NCI-H1105 treated with DMSO at 0.1 percent for 48 hours (cell line): ENCODE data around the gene ARRDC5.
"Not testable (repeated sequence)": the region's sequence is repeated elsewhere in the genome, so short reads cannot be mapped to it uniquely, and the experiment has no call there.

ENCODE experiments used
- DNase-seq: peaks from one replicate; lab custom pipeline; 2025; lab: John Stamatoyannopoulos, UW

ARRDC5 gene

DNA sequence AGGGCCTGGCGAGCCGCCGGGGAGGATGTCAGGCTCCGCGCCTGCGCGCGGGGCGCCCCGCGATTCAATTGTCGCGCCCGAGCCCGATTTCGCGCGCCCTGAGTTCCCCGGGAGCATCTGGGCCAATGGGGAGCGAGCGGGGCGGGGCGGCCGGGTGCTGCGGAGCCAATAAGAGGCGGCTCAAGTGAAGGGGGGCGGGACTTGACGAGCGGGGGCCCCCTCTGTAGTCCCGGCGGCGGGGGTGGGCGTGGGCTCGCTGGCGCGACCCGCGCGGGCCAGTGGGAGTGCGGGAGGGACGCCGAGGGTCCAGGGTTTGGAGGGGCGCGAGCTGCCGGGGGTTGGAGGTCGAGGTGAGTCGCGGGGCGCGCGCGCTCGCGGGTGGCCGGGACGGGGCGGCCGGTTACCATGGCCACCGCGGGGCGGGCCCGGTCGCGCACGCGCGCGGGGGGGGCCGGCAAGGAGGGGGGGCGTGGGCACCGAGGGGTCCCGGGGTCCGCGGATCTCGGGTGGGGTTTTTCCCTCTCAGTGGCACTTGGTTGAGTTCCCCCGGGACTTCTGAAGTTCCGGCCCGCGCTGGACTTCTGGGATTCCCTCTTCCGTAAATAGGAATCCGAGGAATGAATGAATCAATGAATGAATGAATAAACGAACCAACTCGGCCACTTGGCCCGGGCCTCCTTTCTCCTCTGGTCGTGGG, 7.3 kb upstream of the ARRDC5 start:
- DNase-seq: peak; percentile 92

DNA sequence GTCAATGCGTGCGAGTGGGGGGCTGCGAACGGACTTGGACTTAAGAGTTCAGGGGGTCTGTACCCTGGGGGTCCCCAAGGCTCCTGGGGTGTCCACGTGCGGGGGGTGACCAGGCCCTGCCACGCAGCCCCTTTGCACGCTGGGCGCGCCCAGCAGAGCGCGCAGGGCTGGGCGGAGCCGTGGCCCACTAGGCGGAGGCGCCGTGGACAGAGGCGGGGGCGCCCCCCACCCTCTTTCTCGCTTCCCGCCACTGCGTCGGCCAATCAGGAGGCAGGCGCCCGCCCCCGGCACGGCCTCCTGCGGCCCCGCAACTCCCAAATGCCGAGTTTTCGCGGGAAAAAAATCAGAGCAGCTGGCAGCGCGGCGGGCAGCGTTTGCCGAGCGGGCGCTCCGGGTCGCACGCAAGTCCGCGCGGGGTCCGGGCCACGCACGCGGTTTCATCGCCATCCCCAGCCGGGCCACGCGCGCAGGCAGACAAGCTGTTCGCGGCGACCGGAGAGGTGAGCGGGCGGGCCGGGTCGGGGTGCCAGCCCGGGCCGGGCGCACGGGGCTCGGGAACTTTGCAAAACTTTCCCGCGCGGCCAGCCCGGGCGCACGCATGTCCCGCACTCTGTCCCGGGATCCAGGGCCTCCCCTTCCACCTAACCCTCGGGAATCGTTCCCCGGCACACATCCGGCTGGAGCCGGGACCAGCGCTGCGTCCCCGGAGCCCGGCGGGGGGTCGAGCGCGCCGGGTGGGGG, 6.6 kb upstream of the ARRDC5 start, which contains the start of gene UHRF1:
TSS of gene UHRF1 (plus strand) at position 346 of the 741 bp plus-strand sequence. CDS start 1,385 bp downstream, outside the sequence.
- peak; percentile 59 for DNase-seq

DNA sequence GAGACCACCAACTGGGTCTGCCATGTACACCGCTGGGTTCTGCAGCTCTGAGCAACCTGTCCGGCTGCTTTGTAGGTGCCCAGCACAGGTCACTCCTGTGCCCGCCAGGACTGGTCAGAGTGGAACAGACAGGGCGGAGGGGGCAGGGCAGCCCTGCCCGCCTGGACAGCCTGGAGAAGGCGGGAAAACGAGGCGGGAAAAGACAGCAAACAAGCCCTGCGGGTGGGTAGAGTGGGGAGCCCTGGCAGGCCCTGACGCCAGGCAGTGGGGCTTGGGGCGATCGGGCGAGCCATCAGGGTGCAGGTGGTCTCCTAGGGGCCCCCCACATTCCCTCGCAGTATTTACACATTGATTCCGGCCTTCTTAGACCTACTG, 6.1 kb upstream of the ARRDC5 start:
- DNase-seq: no peak

DNA sequence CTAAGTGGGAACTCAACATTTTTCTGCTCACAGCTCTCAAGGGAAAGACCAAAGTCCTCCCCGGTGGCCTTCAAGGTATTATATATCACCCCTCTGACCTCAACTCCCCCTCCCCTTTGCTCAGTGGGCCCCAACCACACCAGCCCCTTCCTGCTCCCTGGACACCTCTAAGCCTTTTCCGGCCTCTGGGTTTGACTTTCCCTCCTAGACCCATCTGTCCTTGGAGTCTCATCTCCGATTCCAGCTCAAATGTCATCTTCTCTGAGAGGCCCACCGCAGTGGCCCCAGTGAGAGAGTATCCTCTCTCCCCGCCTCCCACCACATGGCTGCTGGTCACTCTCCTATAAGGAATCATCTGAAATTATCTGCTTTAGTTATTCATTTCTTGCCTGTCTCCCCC, 5.7 kb upstream of the ARRDC5 start:
- DNase-seq: no peak

DNA sequence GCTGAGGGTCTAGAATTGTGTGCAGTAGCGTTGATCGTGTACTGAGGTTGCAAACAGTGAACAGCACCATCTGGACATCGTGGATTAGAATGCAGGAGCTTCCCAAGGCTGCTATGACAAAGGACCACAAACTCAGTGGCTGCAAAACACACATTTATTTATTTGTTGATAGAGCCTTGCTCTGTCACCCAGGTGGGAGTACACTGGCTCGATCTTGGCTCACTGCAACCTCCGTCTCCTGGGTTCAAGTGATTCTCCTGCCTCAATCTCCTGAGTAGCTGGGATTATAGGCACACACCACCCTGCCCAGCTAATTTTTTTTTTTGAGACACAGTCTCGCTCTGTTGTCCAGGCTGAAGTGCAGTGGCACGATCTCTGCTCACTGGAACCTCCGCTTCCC, 4.3 kb upstream of the ARRDC5 start:
- no peak for DNase-seq

DNA sequence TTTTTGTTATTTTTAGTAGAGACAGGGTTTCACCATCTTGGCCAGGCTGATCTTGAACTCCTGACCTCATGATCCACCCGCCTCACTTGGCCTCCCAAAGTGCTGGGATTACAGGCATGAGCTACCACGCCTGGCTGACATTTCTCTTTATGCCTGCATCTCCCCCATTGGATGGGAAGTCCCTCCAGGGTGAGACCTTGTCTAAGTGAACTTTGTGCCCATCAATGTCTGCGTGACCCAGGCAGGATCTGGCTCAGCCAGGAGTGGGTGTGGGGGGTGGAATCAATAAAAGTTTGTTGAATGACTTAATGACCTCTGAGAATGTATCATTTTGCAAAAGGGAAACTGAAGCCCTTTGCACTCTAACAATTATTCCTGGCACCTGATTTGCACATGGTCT, 1.8 kb upstream of the ARRDC5 start:
- no peak for DNase-seq

DNA sequence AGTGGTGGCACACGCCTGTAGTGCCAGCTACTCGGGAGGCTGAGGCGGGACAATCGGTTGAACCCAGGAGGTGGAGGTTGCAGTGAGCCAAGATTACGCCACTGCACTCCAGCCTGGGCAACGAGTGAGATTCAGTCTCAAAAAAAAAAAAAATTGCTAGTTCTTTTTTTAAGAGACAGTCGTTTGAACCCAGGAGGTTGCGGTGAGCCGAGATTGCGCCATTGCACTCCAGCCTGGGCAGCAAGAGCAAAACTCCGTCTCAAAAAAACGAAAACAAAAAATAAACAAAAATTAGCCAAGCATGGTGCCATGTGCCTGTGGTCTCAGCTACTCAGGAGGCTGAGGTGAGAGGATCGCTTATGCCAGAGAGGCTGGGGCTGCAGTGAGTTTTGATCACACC, 1.8 kb downstream of the ARRDC5 start:
- DNase-seq: not testable (repeated sequence)

DNA sequence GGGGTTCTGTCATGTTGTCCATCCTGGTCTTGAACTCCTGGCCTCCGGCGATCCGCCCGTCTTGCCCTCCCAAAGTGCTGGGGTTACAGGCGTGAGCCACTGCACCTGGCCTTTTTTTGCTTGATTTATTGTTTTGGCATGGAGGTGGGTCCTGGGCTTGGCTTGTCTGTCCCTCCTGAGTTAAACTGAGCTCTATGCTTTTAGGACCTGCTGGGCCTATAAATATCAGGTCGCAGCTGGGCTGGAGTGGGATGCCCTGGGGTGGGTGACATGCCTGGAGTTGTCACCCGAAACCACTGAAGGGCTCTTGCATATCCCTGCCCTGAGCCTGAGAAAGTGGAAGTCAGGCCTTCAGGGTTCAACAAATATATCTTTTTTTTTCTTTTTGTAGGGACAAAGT, 5.5 kb downstream of the ARRDC5 start:
- DNase-seq: no peak

DNA sequence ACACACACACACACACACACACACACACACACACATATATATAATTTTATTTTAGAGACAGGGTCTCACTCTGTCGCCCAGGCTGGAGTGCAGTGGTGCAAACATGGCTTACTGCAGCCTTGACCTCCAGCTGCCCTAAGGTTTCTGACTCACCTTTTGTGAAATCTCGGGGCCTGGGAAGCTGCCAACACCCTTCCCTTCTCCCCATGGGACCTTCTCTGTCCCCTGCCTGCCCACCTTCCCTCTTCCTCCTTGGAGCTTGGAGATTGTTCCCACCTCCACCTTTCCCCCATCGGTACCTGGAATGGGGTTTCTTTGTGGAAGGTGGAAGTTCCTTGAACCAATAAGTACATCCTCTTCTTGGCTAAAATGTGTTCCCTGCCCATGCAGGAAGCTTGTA, 6.3 kb downstream of the ARRDC5 start:
- no peak for DNase-seq

DNA sequence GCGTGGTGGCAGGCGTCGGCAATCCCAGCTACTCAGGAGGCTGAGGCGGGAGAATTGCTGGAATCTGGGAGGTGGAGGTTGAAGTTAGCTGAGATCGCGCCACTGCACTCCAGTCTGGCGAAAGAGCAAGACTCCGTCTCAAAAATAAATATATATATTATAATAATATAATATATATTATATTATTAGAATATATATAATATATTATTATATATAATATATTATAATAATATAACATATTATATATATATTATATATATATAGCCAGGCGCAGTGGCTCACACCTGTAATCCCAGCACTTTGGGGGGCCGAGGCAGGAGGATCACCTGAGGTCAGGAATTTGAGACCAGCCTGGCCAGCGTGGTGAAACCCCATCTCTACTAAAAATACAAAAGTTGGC, 9.7 kb downstream of the ARRDC5 start:
- DNase-seq: not testable (repeated sequence)

DNA sequence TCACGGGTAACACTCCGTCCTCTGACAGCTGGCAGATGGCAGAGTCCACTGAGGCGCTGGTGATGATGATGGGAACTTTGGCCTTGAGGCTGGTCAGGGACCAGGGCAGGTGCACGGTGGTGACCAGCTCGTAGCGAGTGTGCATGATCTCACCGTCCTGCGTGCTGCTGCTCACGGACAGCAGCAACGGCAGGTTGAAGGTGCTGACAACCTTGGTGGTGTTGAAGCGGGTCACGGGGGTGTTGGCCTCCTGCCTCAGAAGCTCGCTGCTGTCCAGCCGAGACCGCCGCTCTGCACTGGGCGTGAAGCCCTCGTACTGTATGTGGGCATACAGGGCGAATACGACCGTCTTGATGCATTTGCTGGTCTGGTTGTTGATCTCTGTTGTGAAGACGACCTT, 11.6 kb downstream of the ARRDC5 start:
- DNase-seq: no peak

DNA sequence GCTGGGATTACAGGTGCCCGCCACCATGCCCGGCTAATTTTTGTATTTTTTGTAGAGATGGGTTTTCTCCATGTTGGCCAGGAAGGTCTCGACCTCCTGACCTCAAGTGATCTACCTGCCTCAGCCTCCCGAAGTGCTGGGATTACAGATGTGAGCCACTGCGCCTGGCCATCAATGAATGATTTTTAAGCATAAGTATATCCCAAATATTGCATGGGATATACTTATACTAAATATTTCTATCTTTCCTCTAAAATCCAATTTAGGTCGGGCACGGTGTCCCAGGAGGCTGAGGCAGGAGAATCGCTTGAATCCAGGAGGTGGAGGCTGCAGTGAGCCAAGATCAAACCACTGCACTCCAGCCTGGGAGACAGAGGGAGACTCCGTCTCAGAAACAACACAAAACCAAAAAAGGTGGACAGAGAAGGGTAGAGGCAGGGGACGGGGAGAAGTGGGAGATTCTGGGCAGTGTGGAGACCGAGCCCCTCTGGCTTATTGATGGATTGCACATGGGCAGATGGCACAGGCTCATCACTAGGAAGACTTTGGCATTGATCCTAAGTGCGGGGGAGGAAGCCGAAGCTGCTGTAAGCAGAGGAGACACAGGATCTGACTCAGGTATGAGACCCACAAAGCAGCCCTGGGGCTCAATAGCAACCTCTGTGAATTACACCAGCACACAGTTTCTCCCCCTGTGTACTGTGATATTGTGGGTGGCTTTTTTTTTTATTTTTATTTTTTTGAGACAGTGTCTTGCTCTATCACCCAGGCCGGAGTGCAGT, 13.5 kb downstream of the ARRDC5 start:
- DNase-seq: no peak

DNA sequence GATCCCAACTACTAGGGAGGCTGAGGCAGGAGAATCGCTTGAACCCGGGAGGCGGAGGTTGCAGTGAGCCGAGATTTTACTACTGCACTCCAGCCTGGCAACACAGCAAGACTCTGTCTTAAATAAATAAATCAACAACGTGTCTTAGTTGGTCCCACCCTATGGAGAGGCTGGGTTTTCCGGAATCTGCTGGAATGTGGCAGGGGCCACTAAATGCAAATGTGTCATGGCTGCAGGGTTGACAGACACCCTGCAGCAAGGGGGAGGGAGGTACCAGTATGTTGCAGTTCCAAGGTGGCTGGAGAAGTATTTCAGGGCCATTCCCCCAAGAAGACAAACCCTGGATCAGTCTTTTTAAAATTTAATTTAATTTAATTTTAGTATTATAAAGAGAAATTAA, 14.9 kb downstream of the ARRDC5 start:
- DNase-seq: not testable (repeated sequence)

DNA sequence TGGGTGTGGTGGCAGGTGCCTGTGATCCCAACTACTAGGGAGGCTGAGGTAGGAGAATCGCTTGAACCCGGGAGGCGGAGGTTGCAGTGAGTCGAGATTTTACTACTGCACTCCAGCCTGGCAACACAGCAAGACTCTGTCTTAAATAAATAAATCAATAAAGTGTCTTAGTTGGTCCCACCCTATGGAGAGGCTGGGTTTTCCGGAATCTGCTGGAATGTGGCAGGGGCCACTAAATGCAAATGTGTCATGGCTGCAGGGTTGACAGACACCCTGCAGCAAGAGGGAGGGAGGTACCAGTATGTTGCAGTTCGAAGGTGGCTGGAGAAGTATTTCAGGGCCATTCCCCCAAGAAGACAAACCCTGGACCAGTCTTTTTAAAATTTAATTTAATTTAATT, 17.7 kb downstream of the ARRDC5 start:
- DNase-seq: not testable (repeated sequence)

DNA sequence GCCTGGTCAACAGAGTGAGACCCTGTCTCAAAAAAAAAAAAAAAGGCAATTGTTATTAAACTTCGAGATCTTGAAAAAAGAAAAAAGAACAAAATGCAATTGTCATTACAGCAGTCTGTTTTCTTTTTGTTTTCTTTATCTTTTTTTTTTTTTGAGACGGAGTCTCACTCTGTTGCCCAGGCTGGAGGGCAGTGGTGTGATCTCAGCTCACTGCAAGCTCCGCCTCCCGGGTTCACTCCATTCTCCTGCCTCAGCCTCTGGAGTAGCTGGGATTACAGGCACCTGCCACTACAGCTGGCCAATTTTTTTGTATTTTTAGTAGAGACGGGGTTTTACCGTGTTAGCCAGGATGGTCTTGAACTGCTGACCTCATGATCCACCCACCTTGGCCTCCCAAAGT, 19.8 kb downstream of the ARRDC5 start:
- DNase-seq: not testable (repeated sequence)

DNA sequence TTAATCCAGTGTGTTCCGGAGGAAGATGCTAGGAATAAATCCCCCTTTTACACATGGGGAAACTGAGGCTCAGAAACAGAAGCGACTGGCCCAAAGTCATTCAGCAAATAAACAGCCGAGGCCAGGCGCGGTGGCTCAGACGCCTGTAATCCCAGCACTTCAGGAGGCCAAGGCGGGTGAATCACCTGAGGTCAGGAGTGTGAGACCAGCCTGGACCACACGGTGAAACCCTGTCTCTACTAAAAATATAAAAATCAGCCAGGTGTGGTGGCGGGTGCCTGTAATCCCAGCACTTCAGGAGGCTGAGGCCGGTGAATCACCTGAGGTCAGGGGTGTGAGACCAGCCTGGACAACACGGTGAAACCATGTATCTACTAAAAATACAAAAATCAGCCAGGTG, 23.7 kb downstream of the ARRDC5 start:
- DNase-seq: no peak

DNA sequence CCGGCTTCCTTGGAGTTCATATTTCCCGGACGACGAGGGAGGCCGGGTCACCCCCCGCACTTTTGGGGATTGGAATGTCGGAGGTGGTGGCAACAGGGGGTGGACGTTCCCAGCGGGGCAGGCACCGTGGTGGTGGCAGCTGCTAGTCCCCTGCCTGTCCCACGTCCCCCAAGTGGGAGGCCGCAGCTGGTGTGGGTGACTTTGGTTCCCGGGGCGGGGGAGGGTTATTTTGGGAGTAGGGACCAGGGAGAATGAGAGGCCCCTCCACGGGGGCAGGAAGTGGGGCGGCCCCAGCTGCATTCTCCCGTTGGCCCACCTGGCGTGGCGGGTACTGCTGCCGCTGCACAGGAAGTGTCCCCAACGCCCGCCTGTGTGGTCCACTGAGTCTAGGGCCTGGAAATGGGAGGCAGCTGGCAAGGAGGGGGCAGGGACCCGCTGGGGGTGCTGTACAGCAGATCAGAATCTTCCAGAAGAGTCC, 24.2 kb downstream of the ARRDC5 start:
- DNase-seq: no peak

DNA sequence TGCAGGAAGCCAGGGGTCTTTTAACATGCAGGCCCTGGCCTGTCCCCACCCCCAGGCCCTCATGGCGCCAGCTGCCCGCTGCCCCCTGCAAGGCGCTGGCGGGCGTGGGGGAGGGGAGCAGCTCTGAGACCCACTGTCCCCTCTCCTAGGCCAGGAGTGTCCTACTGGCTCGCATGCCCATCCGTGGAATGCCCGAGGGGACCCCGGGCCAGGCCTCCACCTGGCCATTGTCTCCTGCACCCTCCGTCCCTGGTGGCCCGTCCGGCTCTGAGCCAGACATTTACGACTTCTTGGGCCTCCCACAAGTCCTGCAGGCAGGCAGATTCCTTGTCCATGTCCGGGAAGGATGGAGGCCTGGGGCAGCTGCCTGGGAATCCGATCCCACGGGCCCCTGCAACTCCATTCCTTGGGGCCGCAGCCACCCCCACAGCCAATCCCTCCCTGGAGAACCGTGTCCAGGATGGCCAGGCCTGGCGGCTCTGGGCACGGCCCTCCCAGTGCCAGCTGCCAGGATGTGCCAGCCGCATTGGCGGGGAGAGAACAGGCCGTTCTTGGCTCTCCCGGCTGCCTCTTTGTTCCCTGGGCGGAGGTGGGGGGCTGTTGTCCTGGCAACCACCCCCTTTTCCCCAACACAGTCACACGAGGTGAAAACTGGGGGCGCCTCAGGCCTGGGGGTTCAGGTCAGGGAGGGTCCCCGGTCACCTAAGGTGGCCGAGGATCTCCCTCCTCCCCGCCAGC, 24.8 kb downstream of the ARRDC5 start:
- DNase-seq: no peak

DNA sequence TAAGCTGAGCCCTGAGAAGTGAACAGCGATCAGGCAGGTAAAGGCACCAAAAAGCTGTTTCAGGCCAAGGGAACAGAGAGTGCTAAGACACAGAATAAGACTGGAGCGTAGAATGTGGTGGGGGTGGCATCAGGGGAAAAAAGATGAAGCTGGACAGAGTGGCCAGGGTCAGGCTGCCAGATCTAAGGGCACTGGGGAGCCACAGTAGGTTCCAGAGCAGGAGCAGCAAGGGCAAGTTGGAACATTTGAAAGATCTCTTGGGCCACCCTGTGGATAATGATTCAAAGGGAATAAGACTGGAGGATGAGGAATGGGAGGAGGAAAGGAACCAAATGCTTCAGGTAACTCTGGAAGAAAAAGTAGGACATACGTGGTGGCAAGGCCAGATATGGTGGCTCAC, 28.8 kb downstream of the ARRDC5 start:
- no peak for DNase-seq

DNA sequence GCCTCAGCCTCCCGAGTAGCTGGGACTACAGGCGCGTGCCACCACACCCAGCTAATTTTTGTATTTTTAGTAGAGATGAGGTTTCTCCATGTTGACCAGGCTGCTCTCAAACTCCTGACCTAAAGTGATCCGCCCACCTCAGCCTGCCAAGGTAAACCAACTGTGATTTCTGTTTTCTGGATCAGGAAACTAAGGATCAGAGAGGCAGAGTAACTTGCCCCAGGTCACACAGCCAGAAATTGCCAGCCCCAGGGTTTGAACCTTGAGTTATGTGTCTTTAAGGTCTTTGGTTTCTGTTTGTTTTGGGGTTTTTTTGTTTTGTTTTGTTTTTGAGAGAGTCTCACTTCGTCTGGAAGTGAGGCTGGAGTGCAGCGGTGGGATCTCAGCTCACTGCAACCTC, 31.0 kb downstream of the ARRDC5 start:
- DNase-seq: no peak

DNA sequence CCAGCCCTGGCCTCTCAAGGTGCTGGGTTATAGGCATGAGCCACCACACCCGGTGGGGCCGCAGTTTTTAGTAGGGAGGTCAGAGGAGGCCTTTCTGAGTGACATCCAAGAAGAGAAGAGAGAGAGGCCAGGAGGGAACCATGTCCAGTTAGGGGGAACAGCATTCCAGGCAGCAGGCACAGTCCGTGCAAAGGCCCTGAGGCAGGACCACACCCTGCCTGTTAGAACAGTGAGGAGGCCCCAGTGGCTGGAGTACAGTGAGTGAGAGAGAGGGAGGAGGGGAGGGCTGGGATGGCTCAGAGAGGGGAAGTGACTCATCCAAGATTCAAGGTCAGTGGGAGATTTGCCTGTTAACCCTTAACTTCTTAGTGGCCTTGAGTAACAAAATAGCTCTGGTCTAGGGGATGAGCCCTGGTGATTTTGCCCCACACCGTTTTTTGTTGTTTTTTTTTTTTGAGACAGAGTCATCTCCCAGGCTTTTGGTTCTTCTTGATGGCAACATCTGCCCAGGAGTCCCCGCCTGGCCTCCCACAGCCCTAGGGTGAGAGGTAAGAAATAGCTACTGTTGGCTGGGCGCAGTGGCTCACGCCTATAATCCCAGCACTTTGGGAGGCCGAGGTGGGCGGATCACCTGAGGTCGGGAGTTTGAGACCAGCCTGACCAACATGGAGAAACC, 32.5 kb downstream of the ARRDC5 start:
- no peak for DNase-seq
